Fibroblast of peridontal ligament (primary cell): Measurements from ENCODE around the gene BCAR1.
A peak's percentile ranks its signal among the peaks of the same experiment; 100 is the strongest.
"Not testable (repeated sequence)": the region's sequence is repeated elsewhere in the genome, so short reads cannot be mapped to it uniquely, and the experiment has no call there.

Source experiments
- DNase-seq: peaks from one replicate; pipeline ENCODE4 v3.0.0-alpha.2; 2010; ENCODE audit errors: extremely low read depth

BCAR1 gene

DNA sequence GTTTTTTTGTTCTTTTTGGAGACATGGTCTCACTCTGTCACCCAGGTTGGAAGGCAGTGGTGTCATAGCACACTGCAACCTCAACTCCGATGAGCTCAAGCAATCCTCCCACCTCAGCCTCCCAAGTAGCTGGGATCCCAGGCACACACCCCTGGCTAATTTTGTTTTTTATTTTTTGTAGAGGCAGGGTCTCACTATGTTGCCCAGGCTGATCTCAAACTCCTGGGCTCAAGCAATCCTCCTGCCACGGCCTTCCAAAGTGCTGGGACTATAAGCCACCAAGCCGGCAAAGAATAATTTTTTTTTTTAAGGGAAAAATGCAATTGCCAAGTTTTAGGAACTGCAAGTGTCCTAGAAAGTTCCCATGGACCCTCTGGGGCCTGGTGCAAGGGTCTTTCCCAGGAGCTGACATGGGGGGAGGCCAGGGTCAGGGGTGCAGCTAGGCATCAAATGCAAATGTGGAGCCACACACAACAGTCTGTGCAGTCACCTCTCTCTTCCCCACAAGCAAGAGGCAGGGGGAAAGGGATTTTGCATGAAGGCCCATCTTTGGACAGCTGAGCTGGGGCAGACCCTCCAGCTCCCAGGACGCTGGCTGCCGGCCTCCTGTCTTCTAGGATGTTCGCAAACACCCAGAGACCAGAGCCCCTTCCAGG, 20.1 kb upstream of the BCAR1 start:
- no peak for DNase-seq

GRCh38 chr16:75269358-75269757, 17.9 kb upstream of the BCAR1 start:
- not testable (repeated sequence) for DNase-seq

DNA sequence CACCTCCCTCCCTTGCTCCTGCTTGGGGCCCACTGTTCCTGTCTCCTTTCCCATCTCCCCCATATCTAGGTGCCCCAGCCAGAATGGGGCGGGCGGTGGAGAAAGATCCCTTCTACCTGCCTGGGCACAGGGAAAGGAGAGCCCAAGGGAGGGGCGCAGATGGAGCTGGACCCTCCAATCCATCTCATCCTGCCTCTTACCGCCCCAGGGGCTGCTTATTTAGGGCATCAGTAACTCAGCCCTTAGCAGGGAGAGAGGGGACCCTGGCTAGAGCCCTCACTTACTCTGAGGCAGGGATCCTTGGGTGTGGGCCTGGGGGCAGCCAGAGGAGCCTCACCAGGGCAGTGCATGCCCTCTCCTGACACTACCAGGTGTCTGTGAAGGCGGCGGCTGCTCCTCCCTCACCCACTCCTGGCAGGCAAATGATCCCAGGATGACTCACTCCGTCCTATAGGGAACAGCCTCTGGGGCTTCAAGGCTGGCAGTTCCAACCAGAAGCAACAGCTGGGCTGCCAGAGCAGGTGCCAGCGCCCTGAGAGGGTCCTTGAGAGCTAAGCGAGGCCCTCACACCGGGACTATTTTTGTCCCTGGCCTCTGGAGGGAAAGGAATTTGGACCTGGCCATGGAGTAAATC, 16.3 kb upstream of the BCAR1 start:
- no peak for DNase-seq

- DNase-seq = no peak
Observed at GRCh38 chr16:75266738-75267630, 15.6 kb upstream of the BCAR1 start.

DNA sequence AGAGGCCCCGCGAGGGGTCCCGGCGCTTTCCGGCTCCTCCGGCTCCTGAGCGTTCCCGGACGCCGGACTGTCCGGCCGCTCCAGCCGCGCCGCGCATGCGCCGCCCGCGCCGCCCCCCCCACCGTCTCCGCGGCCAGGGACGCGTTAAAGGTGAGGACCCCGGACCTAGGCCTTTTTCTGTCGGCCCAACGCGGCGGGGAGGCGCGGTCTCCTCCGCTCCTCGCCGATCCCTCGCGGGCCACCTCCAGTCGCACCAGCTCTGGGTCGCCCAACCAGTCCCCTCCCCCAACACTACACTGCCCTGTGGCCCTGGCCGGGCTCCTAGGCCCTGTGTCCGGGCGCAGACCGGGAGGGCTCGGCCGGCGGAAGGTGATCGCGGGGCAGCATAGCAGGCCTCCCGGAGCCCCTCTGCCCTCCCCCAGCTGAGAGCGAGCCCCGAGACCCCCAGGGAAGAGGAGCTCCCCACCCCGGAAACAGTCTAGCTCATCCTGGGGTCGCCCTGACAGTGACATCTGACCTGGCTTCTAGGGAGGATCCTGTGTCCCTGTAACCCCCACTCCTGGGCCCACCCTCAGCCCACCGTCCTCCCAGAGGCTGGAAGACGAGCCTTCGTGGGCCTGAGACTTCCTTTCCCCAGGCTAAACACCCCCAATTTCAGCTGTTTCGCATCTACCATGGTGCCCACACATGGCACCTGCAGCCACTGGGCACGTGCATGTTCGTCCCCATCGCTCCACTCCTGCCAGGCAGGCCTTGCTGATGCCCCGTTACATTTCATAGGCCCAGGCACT, 14.7 kb upstream of the BCAR1 start:
- DNase-seq = peak; percentile 55

- no peak for DNase-seq
Observed at GRCh38 chr16:75264999-75265910, 13.8 kb upstream of the BCAR1 start.

DNA sequence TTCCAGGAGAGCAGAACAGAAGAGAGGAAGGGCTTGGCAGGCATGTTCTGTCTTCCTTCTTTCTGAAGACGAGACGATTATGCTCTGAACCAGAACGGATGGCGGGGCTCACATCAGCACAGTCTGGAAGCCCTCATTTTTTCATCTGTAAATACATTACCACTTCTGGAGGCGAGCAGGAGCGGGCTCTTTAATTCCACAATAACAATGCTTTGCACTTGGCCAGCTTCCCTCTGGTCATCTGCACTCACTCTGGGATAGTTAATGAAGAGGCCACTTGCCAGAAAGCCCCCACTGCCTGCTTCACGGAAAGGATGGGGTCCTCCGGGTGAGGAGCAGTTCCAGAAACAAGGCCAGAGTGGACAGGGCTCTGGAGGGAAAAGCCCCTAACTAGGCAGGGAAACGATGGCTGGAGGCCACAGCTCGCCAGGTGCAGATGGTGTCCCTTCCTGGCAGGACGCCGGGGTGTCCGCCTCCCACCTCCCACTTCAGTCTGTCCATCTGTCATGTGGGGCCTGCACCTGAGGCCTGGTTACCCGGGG, 13.1 kb upstream of the BCAR1 start:
- DNase-seq = peak; percentile 51

- DNase-seq = no peak
Observed at GRCh38 chr16:75263963-75264445, 12.6 kb upstream of the BCAR1 start.

GRCh38 chr16:75263291-75263962, 12.0 kb upstream of the BCAR1 start:
- peak; percentile 36 for DNase-seq

GRCh38 chr16:75262800-75263127, 11.3 kb upstream of the BCAR1 start:
- DNase-seq = no peak

DNA sequence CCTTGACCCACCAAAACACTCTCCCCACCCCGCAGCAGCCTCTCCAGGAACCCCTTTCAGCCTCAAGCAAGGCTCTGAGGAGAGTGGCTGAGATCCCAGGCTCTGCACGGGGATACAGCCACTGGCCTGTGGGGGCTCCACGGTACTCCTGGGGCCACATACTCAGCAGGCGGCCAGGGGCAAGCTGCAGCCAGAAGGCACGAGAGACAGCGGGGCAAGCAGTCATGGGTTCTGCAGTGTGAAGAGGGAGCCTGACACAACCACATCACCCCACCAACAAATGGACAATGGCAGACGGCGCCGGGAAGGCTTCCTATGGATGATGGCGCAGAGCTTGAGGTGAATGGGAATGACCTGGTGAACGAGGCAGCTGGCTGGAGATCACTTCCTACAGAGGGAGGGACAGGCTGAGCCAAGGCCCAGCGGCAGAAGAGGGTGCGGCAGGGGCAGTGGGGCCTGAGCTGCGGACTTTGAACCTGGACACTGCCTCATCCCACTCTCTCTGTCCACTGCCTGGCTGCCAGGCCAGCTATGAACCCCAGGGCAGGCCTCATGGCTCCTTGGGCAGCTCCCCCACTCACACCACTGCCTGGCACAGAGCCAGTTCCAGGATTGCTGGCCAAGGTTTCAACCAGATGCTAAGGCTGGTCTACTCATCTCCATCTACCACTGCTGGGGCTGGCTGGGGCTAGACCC, 10.8 kb upstream of the BCAR1 start:
- DNase-seq = peak; percentile 41

DNA sequence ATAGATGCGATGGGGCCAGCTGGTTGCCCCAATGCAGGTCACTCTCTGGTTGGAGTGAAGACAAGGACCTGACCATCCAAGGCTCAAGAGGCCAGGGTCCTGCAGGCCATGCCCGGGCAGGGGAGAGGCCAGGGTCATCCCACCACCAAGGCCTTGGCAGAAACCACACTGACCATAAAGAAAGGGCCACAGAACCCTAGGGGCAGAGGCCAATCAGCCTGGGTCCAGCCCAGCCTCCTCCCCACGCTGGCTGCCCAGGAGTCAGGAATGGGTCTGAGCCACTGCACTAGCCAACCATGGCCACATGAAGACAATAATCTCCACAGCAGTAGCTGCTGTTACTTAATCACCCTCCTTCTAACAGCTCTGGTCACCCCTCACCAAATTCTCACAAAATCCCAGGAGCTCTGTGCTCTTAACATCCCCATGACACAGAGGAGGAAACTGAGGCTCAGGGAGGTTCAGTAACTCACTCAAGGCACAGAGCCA, 10.2 kb upstream of the BCAR1 start:
- no peak for DNase-seq

- no peak for DNase-seq
Observed at GRCh38 chr16:75260851-75261589, 9.6 kb upstream of the BCAR1 start.

DNA sequence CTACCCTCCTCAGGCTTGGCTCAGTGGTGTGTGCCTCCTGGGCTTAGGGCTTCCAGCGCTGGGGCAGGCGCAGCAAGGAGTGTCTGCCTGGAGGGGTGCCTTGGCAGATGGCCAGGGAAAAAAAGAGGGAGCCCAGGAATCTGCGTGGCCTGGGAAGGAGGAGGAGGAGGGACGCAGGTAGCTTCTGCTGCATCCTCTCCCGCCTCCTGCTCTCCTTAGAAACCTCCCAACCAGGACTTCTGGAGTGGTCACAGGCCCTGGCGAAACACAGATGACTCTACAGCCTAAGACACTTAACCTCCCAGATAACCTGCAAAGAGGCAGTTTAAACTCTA, 7.3 kb upstream of the BCAR1 start:
- no peak for DNase-seq

DNA sequence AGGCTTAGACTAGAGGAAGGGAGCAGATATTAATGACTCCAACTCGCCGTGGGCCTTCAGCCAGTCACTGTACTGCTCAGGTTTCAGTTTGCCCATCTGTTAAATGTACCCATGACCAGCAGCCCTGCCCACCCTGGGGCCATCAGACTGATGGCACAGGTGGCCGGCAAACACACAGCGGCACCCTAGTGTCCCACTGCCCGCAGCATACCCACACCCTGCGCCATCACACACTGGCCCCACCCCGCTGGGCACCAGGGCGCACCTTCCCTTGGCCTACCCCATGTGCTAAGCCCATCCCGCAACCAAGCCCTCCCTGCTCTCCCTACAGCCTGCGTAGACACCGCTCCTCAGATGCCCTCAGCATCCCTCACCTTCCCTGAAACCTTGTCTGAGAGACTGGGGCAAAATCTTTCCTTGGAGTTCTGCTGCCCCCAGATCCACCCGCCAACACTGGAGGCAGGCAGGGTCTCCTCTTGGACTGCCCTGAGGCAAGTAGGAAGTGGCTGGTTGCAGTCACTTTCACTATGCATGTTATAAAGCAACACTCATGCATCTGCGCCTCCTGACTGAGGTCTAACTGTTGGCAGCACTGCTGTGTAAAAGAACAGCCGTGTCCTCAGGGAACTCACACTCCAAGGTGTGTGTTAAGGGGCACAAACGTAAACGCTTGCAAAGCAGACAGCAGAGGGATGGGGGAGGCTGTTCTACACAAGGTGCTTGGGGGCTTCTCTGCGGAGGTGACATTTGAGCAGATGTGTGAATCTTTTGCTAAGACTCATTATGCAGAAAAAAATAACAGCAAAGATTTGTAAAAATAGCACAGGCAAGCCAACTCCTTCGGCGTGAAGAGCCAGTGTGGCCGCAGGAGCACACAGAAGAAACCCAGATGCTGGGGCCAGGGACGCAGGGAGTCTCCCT, 6.7 kb upstream of the BCAR1 start:
- DNase-seq = no peak

DNA sequence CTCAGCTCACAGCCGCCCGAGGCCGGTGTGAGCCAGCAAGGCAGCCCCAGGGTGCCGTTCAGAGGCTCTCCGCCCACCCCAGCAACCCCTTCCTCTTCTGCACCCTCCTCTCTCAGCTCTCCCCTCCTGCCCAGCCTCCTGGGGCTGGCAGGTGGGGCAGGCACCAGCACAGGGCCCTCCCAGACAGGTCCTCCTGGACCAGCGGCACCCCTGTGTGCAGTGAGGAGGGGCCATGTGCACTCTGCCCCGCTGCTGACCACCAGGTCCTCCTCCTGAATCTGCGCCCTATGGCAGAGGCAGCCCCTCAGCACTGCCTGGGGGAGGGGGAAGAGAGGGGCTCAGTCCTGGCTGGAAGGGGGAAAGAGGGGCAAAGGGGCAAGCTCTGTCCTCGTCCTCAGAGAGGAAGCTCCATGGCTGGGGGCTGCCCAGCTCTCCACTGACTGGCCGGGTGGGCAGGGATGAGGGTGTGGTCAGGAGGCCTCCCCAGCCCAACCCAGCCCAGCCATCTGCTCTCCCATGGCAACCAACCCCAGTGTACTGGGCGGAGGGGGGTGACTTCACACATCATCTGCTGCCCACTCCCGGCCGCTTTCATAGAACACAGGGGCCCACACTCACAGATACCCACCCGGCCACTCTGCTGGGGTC, 5.4 kb upstream of the BCAR1 start:
- DNase-seq = peak; percentile 32

GRCh38 chr16:75256059-75256571, 4.7 kb upstream of the BCAR1 start:
- no peak for DNase-seq
